Measurements from ENCODE around the gene GPANK1. TPM values are rescaled to one million over a fixed set of nuclear protein-coding genes. Genes with fewer than 3 reads are reported as not detected.

GPANK1 gene
- total and polyA plus RNA-seq, 2 of the 13 experiments (the other 11 are each of a cell fraction or from before 2014, with no cell fraction given) = 15.4 to 22.8 TPM

- TF ChIP-seq ZC3H13 (CRISPR knock-in tag; IDR thresholded peaks at IDR 0.05) (peak; percentile 72; the same call in 1 of the 2 replicates), TEAD2 (CRISPR knock-in tag; IDR thresholded peaks at IDR 0.05) (no peak), ZNF580 (CRISPR knock-in tag; IDR thresholded peaks at IDR 0.05; ENCODE audit: borderline replicate concordance, low read depth) (peak; percentile 82; the same call in 1 of the 2 replicates), FOXA1 (IDR thresholded peaks at IDR 0.05) (no peak), FOXA1 (CRISPR knock-in tag; IDR thresholded peaks at IDR 0.05) (peak; percentile 63; the same call in 1 of the 2 replicates), ZNF788 (CRISPR knock-in tag; IDR thresholded peaks at IDR 0.05; ENCODE audit: borderline replicate concordance) (peak; percentile 90; the same call in 1 of the 2 replicates), ETS1 (CRISPR knock-in tag; IDR thresholded peaks at IDR 0.05) (peak; percentile 84; the same call in 1 of the 2 replicates), FOXK1 (CRISPR knock-in tag; IDR thresholded peaks at IDR 0.05; ENCODE audit: borderline replicate concordance, low read depth) (no peak), ZNF549 (CRISPR knock-in tag; IDR thresholded peaks at IDR 0.05) (no peak), ZNF451 (CRISPR knock-in tag; IDR thresholded peaks at IDR 0.05) (peak; percentile 33; the same call in 1 of the 2 replicates), TOE1 (CRISPR knock-in tag; IDR thresholded peaks at IDR 0.05) (0 out of 2 replicates have a peak, but pooled peaks have one; percentile 21), NONO (IDR thresholded peaks at IDR 0.05) (no peak), NONO (CRISPR knock-in tag; conservative IDR thresholded peaks at IDR 0.05) (peak; percentile 73), HOXD1 (CRISPR knock-in tag; IDR thresholded peaks at IDR 0.05) (peak; percentile 79; the same call in 1 of the 2 replicates), ZNF839 (CRISPR knock-in tag; IDR thresholded peaks at IDR 0.05; ENCODE audit: borderline replicate concordance) (no peak), ZFX (CRISPR knock-in tag; IDR thresholded peaks at IDR 0.05; ENCODE audit: low read depth) (peak; percentile 79), NR3C1 (CRISPR knock-in tag; IDR thresholded peaks at IDR 0.05) (no peak), SSRP1 (CRISPR knock-in tag; IDR thresholded peaks at IDR 0.05) (no peak), AFF4 (CRISPR knock-in tag; IDR thresholded peaks at IDR 0.05) (no peak), TFAP4 (IDR thresholded peaks at IDR 0.05; ENCODE audit: borderline replicate concordance, low read depth) (no peak), POLR2A (IDR thresholded peaks at IDR 0.05; ENCODE audit: insufficient read depth in 1 of 2, low read depth in 2 of 2, low read length in 2 of 2) (peak; percentile 81 to 85)
Measured at GRCh38 chr6:31619805-31620585, 44.8 kb downstream of the GPANK1 start (continued).

Data from HepG2 (cell line).